ENCODE results near the gene SLC39A13. TPM values are rescaled to one million over a fixed set of nuclear protein-coding genes. Genes with fewer than 3 reads are reported as not detected.
A peak's percentile ranks its signal among the peaks of the same experiment; 100 is the strongest.

SLC39A13 gene
- total RNA-seq, 1 experiment from 2014 or later: 50.2 TPM

DNA sequence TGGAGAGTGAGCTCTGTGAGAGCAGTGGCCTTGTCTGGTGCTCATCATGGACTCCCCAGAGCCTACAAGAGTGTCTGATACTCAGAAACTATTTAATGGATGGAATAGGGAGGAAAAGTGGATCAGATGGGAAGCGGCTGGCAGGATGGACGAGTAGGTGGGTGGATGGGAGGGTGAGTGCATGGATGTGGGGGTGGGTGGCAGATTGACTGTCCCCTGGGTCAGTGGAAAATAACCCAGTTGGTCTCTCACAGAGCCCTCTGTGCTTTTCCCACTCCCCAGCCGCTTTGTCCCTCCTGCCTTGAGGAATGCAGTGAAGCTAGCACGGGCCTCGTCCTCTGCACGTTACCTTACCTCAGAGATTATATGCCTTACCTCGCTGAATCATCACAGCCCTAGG, 36.0 kb upstream of the SLC39A13 start:
- TF ChIP-seq POLR2AphosphoS5 (IDR thresholded peaks at IDR 0.05; ENCODE audit: low read depth, low read length) (no peak), SIN3A (IDR thresholded peaks at IDR 0.05; ENCODE audit: borderline replicate concordance, insufficient read depth, low read depth, low read length) (no peak), TCF7L2 (IDR thresholded peaks at IDR 0.05; ENCODE audit: low read depth, low read length) (no peak)
- TF ChIP-seq, protein P1, sequence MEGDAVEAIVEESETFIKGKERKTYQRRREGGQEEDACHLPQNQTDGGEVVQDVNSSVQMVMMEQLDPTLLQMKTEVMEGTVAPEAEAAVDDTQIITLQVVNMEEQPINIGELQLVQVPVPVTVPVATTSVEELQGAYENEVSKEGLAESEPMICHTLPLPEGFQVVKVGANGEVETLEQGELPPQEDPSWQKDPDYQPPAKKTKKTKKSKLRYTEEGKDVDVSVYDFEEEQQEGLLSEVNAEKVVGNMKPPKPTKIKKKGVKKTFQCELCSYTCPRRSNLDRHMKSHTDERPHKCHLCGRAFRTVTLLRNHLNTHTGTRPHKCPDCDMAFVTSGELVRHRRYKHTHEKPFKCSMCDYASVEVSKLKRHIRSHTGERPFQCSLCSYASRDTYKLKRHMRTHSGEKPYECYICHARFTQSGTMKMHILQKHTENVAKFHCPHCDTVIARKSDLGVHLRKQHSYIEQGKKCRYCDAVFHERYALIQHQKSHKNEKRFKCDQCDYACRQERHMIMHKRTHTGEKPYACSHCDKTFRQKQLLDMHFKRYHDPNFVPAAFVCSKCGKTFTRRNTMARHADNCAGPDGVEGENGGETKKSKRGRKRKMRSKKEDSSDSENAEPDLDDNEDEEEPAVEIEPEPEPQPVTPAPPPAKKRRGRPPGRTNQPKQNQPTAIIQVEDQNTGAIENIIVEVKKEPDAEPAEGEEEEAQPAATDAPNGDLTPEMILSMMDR (IDR thresholded peaks at IDR 0.05): no peak
- TF ChIP-seq, protein P2, sequence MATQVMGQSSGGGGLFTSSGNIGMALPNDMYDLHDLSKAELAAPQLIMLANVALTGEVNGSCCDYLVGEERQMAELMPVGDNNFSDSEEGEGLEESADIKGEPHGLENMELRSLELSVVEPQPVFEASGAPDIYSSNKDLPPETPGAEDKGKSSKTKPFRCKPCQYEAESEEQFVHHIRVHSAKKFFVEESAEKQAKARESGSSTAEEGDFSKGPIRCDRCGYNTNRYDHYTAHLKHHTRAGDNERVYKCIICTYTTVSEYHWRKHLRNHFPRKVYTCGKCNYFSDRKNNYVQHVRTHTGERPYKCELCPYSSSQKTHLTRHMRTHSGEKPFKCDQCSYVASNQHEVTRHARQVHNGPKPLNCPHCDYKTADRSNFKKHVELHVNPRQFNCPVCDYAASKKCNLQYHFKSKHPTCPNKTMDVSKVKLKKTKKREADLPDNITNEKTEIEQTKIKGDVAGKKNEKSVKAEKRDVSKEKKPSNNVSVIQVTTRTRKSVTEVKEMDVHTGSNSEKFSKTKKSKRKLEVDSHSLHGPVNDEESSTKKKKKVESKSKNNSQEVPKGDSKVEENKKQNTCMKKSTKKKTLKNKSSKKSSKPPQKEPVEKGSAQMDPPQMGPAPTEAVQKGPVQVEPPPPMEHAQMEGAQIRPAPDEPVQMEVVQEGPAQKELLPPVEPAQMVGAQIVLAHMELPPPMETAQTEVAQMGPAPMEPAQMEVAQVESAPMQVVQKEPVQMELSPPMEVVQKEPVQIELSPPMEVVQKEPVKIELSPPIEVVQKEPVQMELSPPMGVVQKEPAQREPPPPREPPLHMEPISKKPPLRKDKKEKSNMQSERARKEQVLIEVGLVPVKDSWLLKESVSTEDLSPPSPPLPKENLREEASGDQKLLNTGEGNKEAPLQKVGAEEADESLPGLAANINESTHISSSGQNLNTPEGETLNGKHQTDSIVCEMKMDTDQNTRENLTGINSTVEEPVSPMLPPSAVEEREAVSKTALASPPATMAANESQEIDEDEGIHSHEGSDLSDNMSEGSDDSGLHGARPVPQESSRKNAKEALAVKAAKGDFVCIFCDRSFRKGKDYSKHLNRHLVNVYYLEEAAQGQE (IDR thresholded peaks at IDR 0.05; ENCODE audit: insufficient read depth in 1 of 2, low read depth in 2 of 2, low read length in 1 of 2): no peak
- no peaks in the 10 kb centered on the region for H3K27me3 ChIP-seq (ENCODE audit: control insufficient read depth, insufficient read depth, low read length)
- CTCF ChIA-PET: no interaction called here
- no peak for DNase-seq (ENCODE audit: low read depth, low spot score)
- POLR2A ChIA-PET: no interaction called here
- no peaks in the 10 kb centered on the region for H3K9me3 ChIP-seq (ENCODE audit: control insufficient read depth, insufficient read depth, low read depth, low read length)
- H3K4me3 ChIP-seq (ENCODE audit: low read depth in 2 of 2, low read length in 2 of 2): no peak overlapping the region
- H3K27ac ChIP-seq (ENCODE audit: low read length): no peak overlapping the region
- in situ Hi-C loops (cut with HindIII; ENCODE audit: low pct_unique_long_range_greater_than_20kb, low sequenced_read_pairs) (no loop called here), intact Hi-C loops (cut with micrococcal nuclease; ENCODE audit: unreplicated experiment) (loop anchor here (5.0 kb wide), 1 partner anchor 80 kb away; no protein-coding TSS in a partner anchor)
- no TSS peak for BruUV-seq (replicated peaks)
- H3K4me1 ChIP-seq (ENCODE audit: control insufficient read depth, insufficient read depth, low read length): no peaks in the 10 kb centered on the region; the same call in 1 of the 2 replicates
- no peaks in the 10 kb centered on the region for H3K36me3 ChIP-seq (ENCODE audit: control insufficient read depth, insufficient read depth, low read length)
- no peak for ATAC-seq

DNA sequence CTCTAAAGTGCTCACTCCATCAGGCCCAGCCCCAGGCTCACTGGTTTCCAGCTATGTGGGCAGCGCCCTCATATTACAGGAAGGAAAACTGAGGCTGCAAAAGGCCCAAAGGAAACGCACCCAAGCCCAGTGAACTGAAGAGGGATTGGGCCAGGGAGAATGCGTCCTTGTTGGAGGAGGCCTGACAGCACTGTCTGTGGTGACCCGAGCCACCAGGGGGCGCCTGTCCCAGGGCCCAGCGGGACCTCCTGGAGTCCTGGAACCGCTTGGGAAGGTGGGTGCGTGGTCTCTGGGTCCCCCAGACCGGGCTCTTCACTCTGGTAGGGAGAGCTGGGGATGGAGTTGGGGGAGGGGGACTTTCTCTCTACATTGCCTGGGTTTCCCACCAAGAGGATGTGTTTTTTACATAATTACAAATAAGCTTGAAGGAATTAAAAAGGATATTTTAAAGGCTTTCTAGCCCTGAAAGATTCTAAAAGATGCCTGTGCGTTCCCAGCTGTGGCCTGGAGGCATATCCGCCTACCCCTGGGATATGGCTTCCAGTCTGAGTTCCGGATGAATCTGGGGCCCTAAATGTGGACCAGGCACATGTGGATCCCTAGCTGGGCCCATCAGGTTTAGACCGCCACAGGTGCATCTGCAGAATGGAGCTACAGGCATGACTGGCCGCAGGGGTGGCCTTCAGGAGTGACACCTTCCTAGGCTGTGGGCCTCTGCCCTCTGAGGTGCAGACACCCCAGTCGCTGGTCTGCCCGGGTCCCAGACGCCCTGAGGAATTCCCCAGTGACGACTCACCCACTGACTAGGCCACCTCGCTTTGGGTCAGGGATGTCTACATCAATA, 34.3 kb upstream of the SLC39A13 start:
- intact Hi-C loops (cut with micrococcal nuclease; ENCODE audit: unreplicated experiment): loop anchor here (5.0 kb wide), 1 partner anchor 78 kb away; no protein-coding TSS in a partner anchor
- Histone ChIP-seq H3K27ac (ENCODE audit: low read length) (no peak overlapping the region), H3K27me3 (ENCODE audit: control insufficient read depth, insufficient read depth, low read length) (no peaks in the 10 kb centered on the region), H3K4me1 (ENCODE audit: control insufficient read depth, insufficient read depth, low read length) (no peaks in the 10 kb centered on the region; the same call in 1 of the 2 replicates), H3K9me3 (ENCODE audit: control insufficient read depth, insufficient read depth, low read depth, low read length) (no peaks in the 10 kb centered on the region), H3K36me3 (ENCODE audit: control insufficient read depth, insufficient read depth, low read length) (no peaks in the 10 kb centered on the region), H3K4me3 (ENCODE audit: low read depth in 2 of 2, low read length in 2 of 2) (no peak overlapping the region)
- DNase-seq (ENCODE audit: low read depth, low spot score): peak; percentile 33
- CTCF ChIA-PET: interaction anchor here (0.8 to 1.5 kb wide), 5 partner anchors 9 to 80 kb away, joined by 3 to 8 read pairs (median 5); no protein-coding TSS in a partner anchor
- in situ Hi-C loops (cut with HindIII; ENCODE audit: low pct_unique_long_range_greater_than_20kb, low sequenced_read_pairs): no loop called here
- POLR2A ChIA-PET: interaction anchor here (0.6 kb wide), 1 partner anchor 356 kb away, joined by 6 read pairs; no protein-coding TSS in a partner anchor
- BruUV-seq (replicated peaks): no TSS peak
- TF ChIP-seq, protein P2 (IDR thresholded peaks at IDR 0.05; ENCODE audit: insufficient read depth in 1 of 2, low read depth in 2 of 2, low read length in 1 of 2): no peak
- TF ChIP-seq, protein P1 (IDR thresholded peaks at IDR 0.05): peak; percentile 98
- peak; percentile 95 for ATAC-seq
